CD14-positive monocyte (primary cell): ENCODE results near the gene DPH6. TPM values are rescaled to one million over a fixed set of nuclear protein-coding genes. Genes with fewer than 3 reads are reported as not detected.

Experiments
- DNase-seq, 3 donors: peaks; one replicate each; pipeline ENCODE4 v3.0.0-alpha.2; 2011 to 2022
- H2AFZ ChIP-seq: 2 replicates; pipeline ENCODE4 v1.6.0; 2012; ENCODE audit warnings: mild to moderate bottlenecking, low read depth, low read length, inconsistent platforms; ENCODE audit not compliant: insufficient read depth, poor library complexity, severe bottlenecking
- H3K27ac ChIP-seq, 2 donors: 1 replicate in 1 of 2; 2 replicates in 1 of 2; pipeline ENCODE4 v1.5.1; 2012 to 2013; ENCODE audit warnings: low read length in 2 of 2, control low read depth in 1 of 2, inconsistent platforms in 1 of 2, low read depth in 1 of 2, mild to moderate bottlenecking in 1 of 2
- H3K27me3 ChIP-seq, 2 donors: one replicate each; pipeline versions ENCODE4 v1.6.0 to v1.6.1; 2011 to 2013; ENCODE audit warnings: low read length in 2 of 2; ENCODE audit not compliant: control insufficient read depth in 2 of 2, insufficient read depth in 2 of 2
- H3K36me3 ChIP-seq, 2 donors: replicated peaks in 1 of 2; 1 replicate in 1 of 2; 2 replicates in 1 of 2; pipeline versions ENCODE4 v1.5.1 to v1.6.1; 2012 to 2013; ENCODE audit warnings: low read length in 2 of 2, control low read depth in 1 of 2, inconsistent platforms in 1 of 2, mild to moderate bottlenecking in 1 of 2; ENCODE audit not compliant: insufficient read depth in 2 of 2, control insufficient read depth in 1 of 2
- H3K4me1 ChIP-seq, 2 donors: 1 replicate in 1 of 2; 2 replicates in 1 of 2; pipeline versions ENCODE4 v1.5.1 to v1.6.1; 2012 to 2013; ENCODE audit warnings: low read length in 2 of 2, control low read depth in 1 of 2, inconsistent platforms in 1 of 2, mild to moderate bottlenecking in 1 of 2, moderate library complexity in 1 of 2; ENCODE audit not compliant: insufficient read depth in 2 of 2, control insufficient read depth in 1 of 2
- H3K4me2 ChIP-seq: replicated peaks from 2 replicates; pipeline ENCODE3; 2012; ENCODE audit warnings: low read length, moderate library complexity, mild to moderate bottlenecking; ENCODE audit not compliant: poor library complexity, severe bottlenecking; ENCODE audit errors: extremely low read depth
- H3K4me3 ChIP-seq, 3 experiments: fragments of 200-600 bp in 1 of 3; sonication (generic) in 1 of 3; replicated peaks in 1 of 3; 1 replicate in 2 of 3; 2 replicates in 1 of 3; pipeline ENCODE4 v1.5.1; 2011 to 2013; ENCODE audit warnings: low read length in 3 of 3, mild to moderate bottlenecking in 3 of 3, control low read depth in 2 of 3, low read depth in 2 of 3, inconsistent platforms in 1 of 3, moderate library complexity in 1 of 3
- H3K79me2 ChIP-seq: 2 replicates; pipeline ENCODE4 v1.6.0; 2012; ENCODE audit warnings: mild to moderate bottlenecking, control low read depth, inconsistent platforms, low read length, moderate library complexity; ENCODE audit not compliant: insufficient read depth
- H3K9ac ChIP-seq: 2 replicates; pipeline ENCODE4 v1.6.0; 2017; ENCODE audit warnings: low read length, mild to moderate bottlenecking; ENCODE audit not compliant: insufficient read depth, poor library complexity, severe bottlenecking
- H3K9me3 ChIP-seq, 2 donors: replicated peaks in 1 of 2; 1 replicate in 1 of 2; 2 replicates in 1 of 2; pipeline versions ENCODE4 v1.5.1 to v1.6.1; 2012 to 2013; ENCODE audit warnings: low read length in 2 of 2, control low read depth in 1 of 2; ENCODE audit not compliant: control insufficient read depth in 1 of 2, insufficient read depth in 1 of 2
- H4K20me1 ChIP-seq: 2 replicates; pipeline ENCODE4 v1.6.0; 2012; ENCODE audit warnings: mild to moderate bottlenecking, low read length, control low read depth, moderate library complexity; ENCODE audit not compliant: insufficient read depth
- H3K27ac Mint-ChIP-seq, 7 donors: one replicate each; pipeline ENCODE4 v1.8.0; 2020; ENCODE audit warnings: mild to moderate bottlenecking in 7 of 7, mixed read lengths in 7 of 7, moderate library complexity in 6 of 7, inconsistent platforms in 2 of 7
- H3K27me3 Mint-ChIP-seq, 3 donors: one replicate each; pipeline ENCODE4 v1.8.0; 2021 to 2022; ENCODE audit warnings: low read depth in 3 of 3, mild to moderate bottlenecking in 3 of 3, mixed read lengths in 3 of 3, moderate library complexity in 3 of 3, inconsistent platforms in 1 of 3
- H3K36me3 Mint-ChIP-seq, 2 donors: one replicate each; pipeline ENCODE4 v1.8.0; 2020; ENCODE audit warnings: mixed read lengths in 2 of 2, inconsistent platforms in 1 of 2, mild to moderate bottlenecking in 1 of 2
- H3K4me1 Mint-ChIP-seq: one replicate; pipeline ENCODE4 v1.8.0; 2020; ENCODE audit warnings: mild to moderate bottlenecking, mixed read lengths
- H3K4me3 Mint-ChIP-seq, 2 donors: one replicate each; pipeline ENCODE4 v1.8.0; 2020; ENCODE audit warnings: mild to moderate bottlenecking in 2 of 2, mixed read lengths in 2 of 2, moderate library complexity in 1 of 2
- H3K9me3 Mint-ChIP-seq, 7 donors: one replicate each; pipeline ENCODE4 v1.8.0; 2020 to 2022; ENCODE audit warnings: mixed read lengths in 7 of 7, mild to moderate bottlenecking in 6 of 7, moderate library complexity in 6 of 7, inconsistent platforms in 2 of 7
- CTCF ChIP-seq: fragments of 200-600 bp; IDR thresholded peaks from one replicate; pipeline ENCODE4 v1.8.0; 2022; ENCODE audit warnings: antibody characterized with exemption, mild to moderate bottlenecking
- WGBS: methylation state at CpG from one replicate; pipeline ENCODE4 v1.1.5; 2013; ENCODE audit warnings: missing lambda C conversion rate; ENCODE audit not compliant: insufficient coverage; 5-methylcytosine and 5-hydroxymethylcytosine counted together
- intact Hi-C, 2 donors: fragments of 100-400 bp; cut with micrococcal nuclease; formaldehyde crosslinking; loops; one replicate each; pipeline versions ENCODE4 v1.15.0 to v1.15.1; 2023
- polyA plus RNA-seq, 3 donors: library from polyadenylated mRNA; depleted of rRNA in 1 of 3; unstranded in 2 of 3; stranded (reverse) in 1 of 3; fragments of 300-500 nt in 2 of 3; fragments of >200 nt in 1 of 3; fragmentation: Illumina TruSeq in 2 of 3; gene quantifications; 1 replicate in 2 of 3; 2 replicates in 1 of 3; pipeline ENCODE4 v1.2.3, GENCODE V29; 2012 to 2021

The DPH6 gene
- polyA plus RNA-seq, 3 donors, result 7.6 to 18.2 (median 13.6) TPM

GRCh38 chr15:35491999-35492398, 54.0 kb downstream of the DPH6 start:
- TF ChIP-seq CTCF, result no peak
- H3K27ac ChIP-seq, result no peak overlapping the region
- H4K20me1 ChIP-seq, result no peaks in the 10 kb centered on the region
- no peak overlapping the region for H3K4me3 Mint-ChIP-seq
- no peak for DNase-seq
- WGBS, result no CpG with 5 or more reads among the region's 3 CpGs
- no peaks in the 10 kb centered on the region for H3K27me3 ChIP-seq
- H3K4me2 ChIP-seq, result no peak overlapping the region
- no peak overlapping the region for H3K4me3 ChIP-seq
- peaks cover 10 to 13% of the 10 kb centered on the region in 2 donors for H3K9me3 ChIP-seq
- H3K79me2 ChIP-seq, result no peaks in the 10 kb centered on the region
- peaks cover 1 to 6% of the 10 kb centered on the region in 2 donors for H3K36me3 Mint-ChIP-seq
- no peak overlapping the region for H3K27ac Mint-ChIP-seq
- H3K27me3 Mint-ChIP-seq, result no peaks in the 10 kb centered on the region
- intact Hi-C loops, result no loop called here
- no peak overlapping the region for H3K9ac ChIP-seq
- H3K9me3 Mint-ChIP-seq, result peaks cover 11 to 17% (median 15%) of the 10 kb centered on the region in 7 donors
- H3K36me3 ChIP-seq, result no peaks in the 10 kb centered on the region
- no peak overlapping the region for H2AFZ ChIP-seq
- H3K4me1 ChIP-seq, result no peaks in the 10 kb centered on the region
- H3K4me1 Mint-ChIP-seq, result peaks cover 4% of the 10 kb centered on the region

GRCh38 chr15:35491173-35491572, 54.8 kb downstream of the DPH6 start:
- no peaks in the 10 kb centered on the region for H3K36me3 ChIP-seq
- Mint-ChIP-seq H3K27ac (no peak overlapping the region), H3K4me3 (no peak overlapping the region), H3K36me3 (peaks cover 4 to 11% of the 10 kb centered on the region in 2 donors), H3K27me3 (peaks cover 0 to 1% (median 0%) of the 10 kb centered on the region in 3 donors), H3K4me1 (no peaks in the 10 kb centered on the region), H3K9me3 (peaks cover 16 to 25% (median 21%) of the 10 kb centered on the region in 7 donors)
- no peak overlapping the region for H3K4me2 ChIP-seq
- DNase-seq, result no peak
- no peaks in the 10 kb centered on the region for H3K27me3 ChIP-seq
- no peak overlapping the region for H3K27ac ChIP-seq
- peaks cover 17 to 22% of the 10 kb centered on the region in 2 donors for H3K9me3 ChIP-seq
- WGBS, result no CpG with 5 or more reads among the region's 3 CpGs
- no peaks in the 10 kb centered on the region for H3K4me1 ChIP-seq
- TF ChIP-seq CTCF, result no peak
- no peaks in the 10 kb centered on the region for H4K20me1 ChIP-seq
- H3K9ac ChIP-seq, result no peak overlapping the region
- intact Hi-C loops, result no loop called here
- no peak overlapping the region for H2AFZ ChIP-seq
- H3K79me2 ChIP-seq, result no peaks in the 10 kb centered on the region
- H3K4me3 ChIP-seq, result no peak overlapping the region
